A549 (cell line): Measurements from ENCODE around the gene GNPAT.

Experiments
- RAD21 ChIP-seq, 2 experiments: fragments of >200 bp in 1 of 2; sonication (Bioruptor Twin) in 1 of 2; formaldehyde crosslinking in 1 of 2; IDR thresholded peaks in 1 of 2; conservative IDR thresholded peaks in 1 of 2; 2 replicates in 1 of 2; 3 replicates in 1 of 2; pipeline ENCODE4 v1.6.1; 2012 to 2018; ENCODE audit warnings: inconsistent platforms in 1 of 2
- TF ChIP-seq, protein P1 (sequence below): IDR thresholded peaks from 2 replicates; pipeline ENCODE4 v1.6.1; 2012

DNA sequence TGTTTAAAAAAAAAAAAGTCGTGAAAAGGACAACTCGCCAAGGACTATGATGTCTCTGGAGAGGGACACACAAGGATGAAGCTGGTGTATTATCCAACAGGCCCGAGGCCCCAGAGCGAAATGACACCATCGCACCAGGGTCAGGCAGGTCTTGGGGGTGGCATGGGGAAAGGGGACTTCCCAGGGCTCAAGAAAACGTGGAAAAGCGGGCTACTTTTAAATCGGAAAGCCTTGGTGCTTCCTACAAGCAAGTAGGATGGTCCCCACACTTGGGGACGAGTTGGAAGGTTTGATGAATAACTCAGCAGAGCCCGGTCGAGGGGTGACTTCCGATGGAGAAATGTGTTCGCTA is 505 bp upstream of the GNPAT start:
- TF ChIP-seq, protein P1, sequence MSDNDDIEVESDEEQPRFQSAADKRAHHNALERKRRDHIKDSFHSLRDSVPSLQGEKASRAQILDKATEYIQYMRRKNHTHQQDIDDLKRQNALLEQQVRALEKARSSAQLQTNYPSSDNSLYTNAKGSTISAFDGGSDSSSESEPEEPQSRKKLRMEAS: no peak
- TF ChIP-seq RAD21 (conservative IDR thresholded peaks at IDR 0.05 in 1 of 2, IDR thresholded peaks at IDR 0.05 in 1 of 2): no peak
